ENCODE measurements around the gene ADIPOQ.
"Not testable (repeated sequence)": the region's sequence is repeated elsewhere in the genome, so short reads cannot be mapped to it uniquely, and the experiment has no call there.

The ADIPOQ gene

DNA sequence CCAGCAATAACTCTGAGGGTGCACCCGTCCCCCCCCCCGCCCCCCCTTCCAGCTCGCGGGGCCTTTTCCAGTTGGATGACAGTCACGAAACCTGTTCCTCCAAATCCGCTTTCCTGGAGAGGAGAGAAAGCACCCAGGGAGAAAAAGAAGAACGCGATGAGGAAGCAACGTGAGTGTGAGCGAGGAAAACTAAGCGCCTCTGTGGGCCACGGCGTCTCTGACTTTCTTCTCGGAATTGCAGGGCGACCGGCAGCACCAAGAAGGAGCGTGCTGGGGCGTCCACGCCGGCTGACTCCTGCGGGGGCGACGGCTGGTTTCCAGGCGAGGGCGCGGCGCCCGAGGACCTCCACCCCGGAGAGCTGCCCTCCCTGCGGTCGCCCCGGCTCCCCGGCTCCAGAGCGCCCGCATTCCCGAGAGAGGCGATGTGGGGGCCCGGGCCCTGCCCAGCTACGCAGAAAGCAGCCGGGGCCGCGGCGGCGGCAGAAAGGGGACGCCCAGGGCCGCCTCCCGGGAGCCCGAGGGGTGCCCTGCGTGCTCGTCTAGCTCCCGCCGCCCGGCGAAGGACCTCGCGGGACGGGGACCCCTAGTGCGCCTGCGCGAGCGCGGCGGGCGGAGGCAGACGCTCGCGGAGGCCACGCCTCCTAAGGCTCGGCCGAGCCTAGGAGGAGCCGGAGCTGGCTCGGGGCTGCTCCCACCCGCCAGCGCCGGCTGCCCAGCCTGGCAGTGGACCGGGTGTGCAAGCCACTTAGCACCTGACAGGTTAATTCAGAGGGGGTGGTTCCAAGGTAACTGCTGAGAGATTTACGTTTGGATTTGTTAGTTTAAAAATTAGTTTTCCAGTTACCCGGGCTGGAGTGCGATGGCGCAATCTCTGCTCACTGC lies 15.3 kb upstream of the ADIPOQ start:
- peak; percentile 37 for DNase-seq

DNA sequence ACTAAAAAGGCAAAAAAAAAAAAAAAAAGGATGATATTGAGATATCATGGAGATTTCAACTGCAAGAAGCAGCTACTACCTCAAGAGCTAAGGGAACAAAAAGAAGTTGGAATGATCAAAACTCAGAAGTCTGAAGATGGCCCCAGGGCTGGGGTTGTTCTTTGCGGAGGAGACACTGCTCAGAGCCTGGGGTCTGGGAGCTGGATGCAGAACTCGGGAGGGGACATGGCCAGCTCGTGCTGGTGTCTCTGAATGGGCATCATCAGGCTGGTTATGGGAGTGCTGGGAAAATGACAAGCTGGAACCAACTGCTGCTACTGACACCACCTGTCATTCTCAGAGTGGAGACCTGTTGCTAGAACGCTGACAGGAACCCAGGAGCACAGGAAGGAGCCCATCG lies 14.2 kb upstream of the ADIPOQ start:
- DNase-seq, result no peak

DNA sequence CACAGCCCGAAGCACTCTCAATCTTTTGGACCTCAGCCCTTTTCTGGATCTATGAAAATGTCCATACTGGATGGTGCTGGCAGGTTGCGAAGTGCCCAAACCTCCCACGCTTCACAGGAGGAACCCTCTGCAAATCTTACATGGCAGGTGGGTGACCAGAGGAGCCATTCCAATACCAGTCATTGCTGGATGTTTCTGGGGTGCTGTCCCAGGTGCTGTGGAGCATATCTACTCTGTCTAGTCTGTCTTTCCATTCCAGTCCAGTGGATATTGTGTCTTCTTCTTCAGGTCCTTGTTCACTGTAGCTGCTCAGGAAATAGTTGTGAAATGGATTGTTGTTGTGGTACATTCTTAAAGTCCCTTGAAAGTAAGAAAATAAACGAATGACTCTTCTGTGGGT lies 10.7 kb upstream of the ADIPOQ start:
- DNase-seq, result no peak

DNA sequence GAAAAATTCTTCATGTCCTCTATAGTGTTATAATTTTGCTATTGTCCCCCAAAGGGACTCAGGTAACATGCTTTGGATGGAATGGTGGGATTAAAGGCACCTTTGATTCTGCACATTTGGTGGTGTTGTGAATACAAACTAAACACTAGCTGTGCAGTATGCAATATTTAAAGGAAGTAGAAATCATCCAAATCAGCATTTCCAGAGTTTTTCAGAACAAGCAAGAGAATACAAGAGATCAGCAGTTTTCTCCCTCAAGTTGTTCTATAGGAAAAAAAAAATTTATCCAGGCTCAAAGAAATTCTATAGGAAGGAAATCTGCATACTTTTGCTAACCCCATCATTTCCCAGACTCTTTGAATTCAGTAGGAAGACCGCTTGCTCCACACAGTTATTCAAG lies 10.2 kb upstream of the ADIPOQ start:
- DNase-seq, result no peak

DNA sequence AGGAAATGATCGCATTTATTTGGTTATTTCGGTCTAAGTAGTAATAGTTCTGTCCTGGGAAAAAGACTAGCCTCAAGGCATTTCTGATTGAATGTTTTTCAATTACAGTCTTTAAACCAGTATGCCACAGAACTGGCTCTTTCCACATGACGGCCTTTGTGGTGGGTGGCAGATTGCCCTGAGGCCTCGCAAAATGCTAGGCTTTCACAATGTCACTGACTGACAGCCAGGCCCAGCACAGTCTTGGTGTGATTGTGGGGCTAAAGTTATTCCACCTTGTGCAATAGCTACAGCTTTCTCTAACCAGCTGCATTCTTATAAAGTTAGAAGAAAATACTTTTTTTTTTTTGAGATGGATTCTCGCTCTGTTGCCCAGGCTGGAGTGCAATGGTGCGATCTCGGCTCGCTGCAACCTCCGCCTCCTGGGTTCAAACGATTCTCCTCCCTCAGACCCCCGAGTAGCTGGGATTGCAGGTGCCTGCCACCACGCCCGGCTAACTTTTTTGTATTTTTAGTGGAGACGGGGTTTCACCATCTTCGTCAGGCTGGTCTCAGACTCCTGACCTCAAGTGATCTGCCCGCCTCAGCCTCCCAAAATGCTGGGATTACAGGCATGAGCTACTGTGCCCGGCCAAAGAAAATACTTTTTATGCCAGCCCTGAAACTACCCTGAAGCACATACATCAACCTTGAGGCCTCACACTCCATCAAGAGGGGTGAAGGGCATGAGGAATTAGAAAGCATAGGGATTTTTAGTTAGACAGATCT lies 2.5 kb upstream of the ADIPOQ start:
- DNase-seq, result no peak

DNA sequence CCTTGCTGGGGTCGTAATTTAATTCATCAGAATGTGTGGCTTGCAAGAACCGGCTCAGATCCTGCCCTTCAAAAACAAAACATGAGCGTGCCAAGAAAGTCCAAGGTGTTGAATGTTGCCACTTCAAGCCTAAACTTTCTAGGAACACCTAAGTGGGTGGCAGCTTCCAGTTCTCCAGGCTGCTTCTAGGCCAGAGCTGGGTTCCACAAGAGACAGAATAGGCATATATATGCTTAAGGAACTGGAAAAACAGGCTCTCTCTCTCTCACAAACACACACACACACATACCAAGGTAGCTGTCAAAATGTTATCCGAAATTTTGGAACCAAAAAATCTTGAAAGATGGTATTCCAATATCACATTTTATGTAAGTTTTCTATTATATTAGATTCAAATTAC lies 890 bp upstream of the ADIPOQ start:
- no peak for DNase-seq

DNA sequence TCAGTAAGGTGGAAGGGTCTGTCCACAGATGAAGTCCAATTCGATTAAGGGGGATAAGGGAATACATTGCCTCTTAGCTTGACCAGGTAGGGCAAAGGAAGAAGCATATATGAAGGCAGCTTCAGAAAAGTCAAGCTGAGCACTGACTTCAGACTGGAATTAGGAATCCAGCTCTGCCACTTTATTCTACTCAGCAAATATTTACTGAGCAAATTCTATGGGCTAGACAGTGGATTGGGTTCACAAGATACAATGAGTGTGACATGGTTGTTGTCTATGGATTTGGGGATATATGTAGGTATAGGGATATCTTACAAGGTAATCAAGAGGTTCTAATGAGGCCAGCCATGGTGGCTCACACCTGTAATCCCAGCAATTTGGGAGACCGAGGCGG lies 526 bp downstream of the ADIPOQ start:
- DNase-seq, result no peak

DNA sequence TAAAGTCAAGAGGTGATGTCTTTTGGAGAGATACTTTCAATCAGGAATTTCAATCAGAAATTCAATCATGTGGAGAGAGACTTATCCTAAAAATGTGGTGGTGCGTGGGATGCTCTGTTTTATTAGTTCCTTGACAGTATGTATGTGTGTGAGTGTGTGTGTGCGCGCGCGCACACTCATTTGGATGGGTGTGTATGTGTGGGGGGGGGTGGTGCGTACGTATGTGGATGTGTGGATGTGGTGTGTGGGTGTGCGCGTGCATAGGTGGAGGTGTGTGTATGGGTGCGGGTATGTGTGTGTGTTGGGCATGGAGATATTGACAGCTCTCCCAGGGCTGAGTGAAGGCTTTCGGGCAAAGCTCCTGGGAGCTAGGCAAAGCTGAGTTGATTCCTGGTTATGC lies 2.4 kb downstream of the ADIPOQ start:
- DNase-seq, result no peak

DNA sequence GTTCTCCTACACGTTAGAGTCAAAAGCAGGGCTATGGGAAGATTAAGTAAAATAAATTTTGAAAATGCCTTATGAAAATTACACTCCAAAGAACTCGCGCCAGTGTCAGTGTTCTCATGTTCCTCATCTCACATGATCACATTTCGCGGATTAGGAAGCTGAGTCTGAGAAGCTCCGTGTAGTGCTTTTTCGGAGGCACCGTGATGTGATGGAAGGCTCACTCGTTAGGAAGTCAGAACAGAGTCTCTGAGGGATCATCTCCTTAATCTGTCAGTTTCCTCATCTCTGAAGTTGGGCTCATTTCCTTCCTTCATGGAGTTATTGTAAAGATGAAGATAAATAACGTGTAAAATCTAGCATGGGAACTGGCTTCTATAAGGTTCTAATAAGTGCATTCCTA lies 3.2 kb downstream of the ADIPOQ start:
- DNase-seq, result no peak

DNA sequence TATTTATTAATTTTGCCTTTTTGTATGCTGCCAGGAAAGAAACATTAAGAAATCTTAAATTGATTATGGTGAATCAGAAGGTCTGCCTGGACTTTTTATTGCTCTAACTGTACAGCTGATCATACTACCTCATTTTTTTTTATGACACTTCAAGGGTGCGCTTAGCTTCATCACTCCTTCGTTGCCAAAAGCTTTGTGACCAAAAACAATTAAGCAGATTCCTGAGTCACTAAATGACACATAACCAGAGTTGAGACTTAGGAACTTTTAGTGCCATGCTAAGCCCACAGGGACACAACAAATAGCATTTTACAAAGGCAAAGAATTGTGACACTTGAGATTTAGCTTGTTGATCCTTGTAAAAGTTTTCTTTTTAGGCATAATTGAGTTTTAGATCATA lies 4.9 kb downstream of the ADIPOQ start:
- DNase-seq, result no peak

DNA sequence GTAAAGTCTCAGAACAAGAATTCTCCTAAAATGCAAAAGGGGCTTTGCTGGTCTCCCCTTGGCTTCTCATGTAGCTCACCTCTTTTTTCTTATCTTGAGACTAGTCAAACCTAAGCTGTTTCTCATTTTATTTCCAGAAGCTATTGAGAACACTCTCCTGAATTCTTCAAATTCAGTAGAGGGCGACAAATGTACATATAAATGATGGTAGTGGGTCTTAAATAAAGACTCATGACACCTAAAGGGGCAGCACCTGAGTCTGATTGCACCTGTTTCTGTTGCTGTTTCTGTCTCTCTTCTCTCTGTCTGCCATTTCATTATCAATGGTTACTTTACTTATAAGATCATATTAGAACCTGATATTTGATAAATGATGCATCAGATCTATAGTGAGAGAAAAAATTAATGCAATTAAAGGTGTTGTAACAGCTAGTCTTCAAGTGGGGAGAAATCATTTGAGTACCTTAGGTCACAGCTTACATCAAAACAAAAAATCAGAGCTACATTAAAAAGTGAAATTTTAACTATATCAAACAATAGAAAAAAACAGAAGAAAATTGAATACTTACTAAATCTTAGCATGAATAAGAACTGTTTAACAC lies 7.0 kb downstream of the ADIPOQ start:
- DNase-seq, result no peak

DNA sequence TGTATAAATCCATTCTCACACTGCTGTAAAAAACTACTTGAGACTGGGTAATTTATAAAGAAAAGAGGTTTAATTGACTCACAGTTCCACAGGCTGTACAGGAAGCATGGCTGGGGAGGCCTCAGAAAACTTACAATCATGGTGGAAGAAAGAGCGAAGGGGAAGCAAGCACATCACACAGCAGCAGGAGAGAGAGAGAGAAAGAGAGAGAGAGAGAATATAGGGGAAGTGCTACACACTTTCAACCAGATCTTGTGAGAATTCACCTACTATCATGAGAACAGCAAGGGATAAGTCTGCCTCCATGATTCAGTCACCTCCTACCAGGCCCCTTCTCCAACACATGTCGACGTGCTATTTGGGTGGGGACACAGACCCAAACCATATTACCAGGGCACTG lies 9.3 kb downstream of the ADIPOQ start:
- DNase-seq, result not testable (repeated sequence)

DNA sequence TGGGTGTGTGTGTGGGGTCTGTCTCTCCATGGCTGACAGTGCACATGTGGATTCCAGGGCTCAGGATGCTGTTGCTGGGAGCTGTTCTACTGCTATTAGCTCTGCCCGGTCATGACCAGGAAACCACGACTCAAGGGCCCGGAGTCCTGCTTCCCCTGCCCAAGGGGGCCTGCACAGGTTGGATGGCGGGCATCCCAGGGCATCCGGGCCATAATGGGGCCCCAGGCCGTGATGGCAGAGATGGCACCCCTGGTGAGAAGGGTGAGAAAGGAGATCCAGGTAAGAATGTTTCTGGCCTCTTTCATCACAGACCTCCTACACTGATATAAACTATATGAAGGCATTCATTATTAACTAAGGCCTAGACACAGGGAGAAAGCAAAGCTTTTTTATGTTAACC lies 10.5 kb downstream of the ADIPOQ start:
- DNase-seq, result no peak

DNA sequence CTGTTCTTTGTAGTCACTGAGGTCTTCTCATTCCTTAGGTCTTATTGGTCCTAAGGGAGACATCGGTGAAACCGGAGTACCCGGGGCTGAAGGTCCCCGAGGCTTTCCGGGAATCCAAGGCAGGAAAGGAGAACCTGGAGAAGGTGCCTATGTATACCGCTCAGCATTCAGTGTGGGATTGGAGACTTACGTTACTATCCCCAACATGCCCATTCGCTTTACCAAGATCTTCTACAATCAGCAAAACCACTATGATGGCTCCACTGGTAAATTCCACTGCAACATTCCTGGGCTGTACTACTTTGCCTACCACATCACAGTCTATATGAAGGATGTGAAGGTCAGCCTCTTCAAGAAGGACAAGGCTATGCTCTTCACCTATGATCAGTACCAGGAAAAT lies 11.6 kb downstream of the ADIPOQ start:
- DNase-seq, result no peak

DNA sequence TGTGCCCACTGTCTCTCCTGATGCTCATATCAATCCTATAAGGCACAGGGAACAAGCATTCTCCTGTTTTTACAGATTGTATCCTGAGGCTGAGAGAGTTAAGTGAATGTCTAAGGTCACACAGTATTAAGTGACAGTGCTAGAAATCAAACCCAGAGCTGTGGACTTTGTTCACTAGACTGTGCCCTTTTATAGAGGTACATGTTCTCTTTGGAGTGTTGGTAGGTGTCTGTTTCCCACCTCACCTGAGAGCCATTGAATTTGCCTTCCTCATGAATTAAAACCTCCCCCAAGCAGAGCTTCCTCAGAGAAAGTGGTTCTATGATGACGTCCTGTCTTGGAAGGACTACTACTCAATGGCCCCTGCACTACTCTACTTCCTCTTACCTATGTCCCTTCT lies 12.4 kb downstream of the ADIPOQ start:
- DNase-seq, result no peak

DNA sequence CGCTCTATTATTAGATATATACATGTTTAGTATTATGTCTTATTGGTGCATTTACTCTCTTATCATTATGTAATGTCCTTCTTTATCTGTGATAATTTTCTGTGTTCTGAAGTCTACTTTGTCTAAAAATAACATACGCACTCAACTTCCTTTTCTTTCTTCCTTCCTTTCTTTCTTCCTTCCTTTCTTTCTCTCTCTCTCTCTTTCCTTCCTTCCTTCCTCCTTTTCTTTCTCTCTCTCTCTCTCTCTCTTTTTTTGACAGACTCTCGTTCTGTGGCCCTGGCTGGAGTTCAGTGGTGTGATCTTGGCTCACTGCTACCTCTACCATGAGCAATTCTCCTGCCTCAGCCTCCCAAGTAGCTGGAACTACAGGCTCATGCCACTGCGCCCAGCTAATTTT lies 15.2 kb downstream of the ADIPOQ start:
- DNase-seq, result no peak

DNA sequence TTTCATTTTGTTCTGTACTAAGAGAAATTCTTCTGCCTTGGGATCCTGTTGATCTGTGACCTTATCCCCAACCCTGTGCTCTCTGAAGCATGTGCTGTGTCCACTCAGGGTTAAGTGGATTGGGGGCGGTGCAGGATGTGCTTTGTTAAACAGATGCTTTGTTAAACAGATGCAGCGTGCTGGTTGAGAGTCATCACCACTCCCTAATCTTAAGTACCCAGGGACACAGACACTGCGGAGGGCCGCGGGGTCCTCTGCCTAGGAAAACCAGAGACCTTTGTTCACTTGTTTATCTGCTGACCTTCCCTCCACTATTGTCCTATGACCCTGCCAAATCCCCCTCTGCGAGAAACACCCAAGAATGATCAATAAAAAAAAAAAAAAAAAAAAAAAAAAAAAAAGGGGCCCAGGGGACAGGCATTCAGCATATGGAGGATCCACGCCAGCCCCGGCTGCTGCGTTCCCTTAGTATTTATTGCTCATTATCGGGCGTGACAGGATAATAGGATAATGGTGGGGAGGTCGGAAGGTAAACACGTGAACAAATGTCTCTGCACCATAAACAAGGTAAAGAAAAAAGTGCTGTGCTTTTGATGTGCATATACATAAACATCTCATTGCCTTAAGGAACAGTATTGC lies 22.8 kb downstream of the ADIPOQ start:
- not testable (repeated sequence) for DNase-seq

DNA sequence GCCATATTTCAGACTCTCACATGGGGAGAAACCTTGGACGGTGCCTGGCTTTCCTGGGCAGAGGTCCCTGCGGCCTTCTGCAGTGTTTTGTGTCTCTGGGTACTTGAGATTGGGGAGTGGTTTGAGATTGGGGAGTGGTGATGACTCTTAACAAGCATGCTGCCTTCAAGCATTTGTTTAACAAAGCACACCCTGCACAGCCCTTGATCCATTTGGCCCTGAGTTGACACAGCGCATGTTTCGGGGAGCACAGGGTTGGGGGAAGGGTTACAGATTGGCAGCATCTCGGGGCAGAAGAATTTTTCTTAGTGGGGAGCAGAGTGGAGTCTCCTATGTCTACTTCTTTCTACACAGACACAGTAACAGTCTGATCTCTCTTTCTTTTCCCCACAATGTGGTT lies 23.6 kb downstream of the ADIPOQ start:
- not testable (repeated sequence) for DNase-seq

DNA sequence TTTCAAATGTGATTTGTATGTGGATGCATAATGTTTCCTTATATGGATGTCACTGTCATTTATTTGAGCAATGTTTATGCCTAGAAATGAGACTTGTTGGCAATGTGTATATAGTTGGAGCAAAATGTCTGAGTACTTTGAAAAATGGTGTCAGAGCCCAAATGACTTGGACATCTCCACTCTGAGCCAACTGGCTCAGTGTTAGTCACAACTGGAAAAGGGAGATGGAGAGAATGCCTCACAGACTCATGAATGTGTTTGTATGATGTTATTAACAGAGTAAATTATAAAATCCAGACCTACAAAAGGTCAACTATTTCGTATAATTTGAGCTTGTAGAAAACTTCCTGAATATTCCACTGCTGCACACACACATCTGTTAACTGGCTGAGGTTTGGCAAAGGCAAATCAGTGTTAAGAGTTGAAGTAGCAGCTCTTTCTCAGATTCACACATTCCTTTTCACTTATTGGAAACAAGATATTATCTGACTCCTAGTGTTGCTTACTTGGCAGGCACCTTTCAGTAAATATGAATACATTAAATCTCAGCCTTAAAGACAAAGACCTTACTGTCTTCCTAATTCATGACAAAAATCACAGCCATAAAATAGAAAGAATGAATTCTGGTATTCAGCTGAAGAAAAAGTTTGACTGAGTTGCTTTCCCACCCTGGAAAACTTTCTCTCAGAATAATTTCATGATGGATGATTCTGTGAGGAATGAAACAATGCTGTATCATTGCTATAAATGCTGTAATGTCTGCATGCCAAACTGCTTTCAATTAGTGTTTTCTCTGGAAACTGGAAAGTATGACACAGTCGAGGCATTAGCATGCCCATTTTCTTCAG lies 27.0 kb downstream of the ADIPOQ start:
- DNase-seq, result no peak

DNA sequence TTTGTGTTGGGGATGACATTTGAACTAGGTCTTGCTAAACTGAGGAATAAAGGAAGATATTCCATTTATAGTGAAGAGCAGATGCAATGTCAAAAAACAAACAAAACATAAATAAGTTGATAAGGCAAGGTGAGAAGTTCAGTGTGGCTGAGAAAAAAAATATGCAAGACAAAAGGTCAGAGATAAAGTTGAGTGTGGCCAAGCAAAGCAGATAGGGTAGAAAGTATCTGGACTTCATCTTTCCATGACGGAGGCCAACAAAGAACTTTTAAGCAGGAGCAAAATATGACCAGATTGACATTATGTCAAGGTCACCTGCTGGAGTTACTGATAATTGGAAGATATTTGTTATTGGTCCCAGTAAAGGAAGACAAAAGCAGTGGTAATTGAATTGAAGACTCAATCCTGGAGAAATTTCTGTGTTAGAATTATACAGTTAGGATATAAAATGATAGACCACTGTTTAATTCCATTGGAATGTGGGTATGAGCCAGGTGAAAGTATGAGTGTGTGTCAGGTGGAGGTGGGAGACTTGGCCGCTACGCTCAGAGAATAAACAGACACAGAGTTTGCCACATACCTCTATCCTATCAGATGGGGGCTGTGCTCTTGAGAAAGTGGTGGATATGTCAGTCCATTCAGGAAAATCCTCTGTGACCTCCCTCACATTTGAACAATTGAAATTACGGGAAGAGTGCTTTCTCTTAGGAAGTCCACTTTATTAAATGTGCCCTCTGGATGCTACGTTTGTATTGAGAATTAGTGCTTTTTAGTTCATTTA lies 28.1 kb downstream of the ADIPOQ start:
- no peak for DNase-seq

DNA sequence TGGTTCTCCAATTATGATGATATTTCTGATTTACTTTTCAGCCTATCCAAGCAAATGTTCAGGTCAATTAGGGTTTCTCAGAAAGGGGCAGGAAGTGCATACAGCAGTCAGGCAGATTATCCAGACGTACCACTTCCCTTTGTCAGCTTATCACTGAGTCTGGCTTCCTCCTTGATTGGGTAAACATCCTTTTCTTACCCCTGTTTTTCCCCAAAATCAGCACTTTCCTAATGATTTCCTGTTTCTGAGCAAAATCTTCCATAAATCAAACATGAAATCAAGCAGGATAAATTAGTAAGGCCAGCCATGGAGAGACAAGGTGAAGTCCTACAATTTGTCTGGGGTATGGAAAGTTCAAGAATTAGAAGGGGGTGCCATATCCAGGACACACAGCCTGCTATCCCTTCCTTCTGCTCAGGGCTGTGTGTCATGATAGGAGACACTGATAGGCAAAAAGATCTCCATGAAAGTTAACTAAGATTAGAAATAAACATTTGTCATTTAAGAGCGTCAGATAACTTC lies 29.0 kb downstream of the ADIPOQ start:
- DNase-seq, result no peak
